HG03139 (cell line): ENCODE measurements around the gene SLC24A3.

Source experiments
- ATAC-seq: cut with Tn5 transposase; IDR thresholded peaks from one replicate; pipeline ENCODE4 v1.9.1; 2021; ENCODE audit not compliant: unreplicated experiment

SLC24A3 gene

DNA sequence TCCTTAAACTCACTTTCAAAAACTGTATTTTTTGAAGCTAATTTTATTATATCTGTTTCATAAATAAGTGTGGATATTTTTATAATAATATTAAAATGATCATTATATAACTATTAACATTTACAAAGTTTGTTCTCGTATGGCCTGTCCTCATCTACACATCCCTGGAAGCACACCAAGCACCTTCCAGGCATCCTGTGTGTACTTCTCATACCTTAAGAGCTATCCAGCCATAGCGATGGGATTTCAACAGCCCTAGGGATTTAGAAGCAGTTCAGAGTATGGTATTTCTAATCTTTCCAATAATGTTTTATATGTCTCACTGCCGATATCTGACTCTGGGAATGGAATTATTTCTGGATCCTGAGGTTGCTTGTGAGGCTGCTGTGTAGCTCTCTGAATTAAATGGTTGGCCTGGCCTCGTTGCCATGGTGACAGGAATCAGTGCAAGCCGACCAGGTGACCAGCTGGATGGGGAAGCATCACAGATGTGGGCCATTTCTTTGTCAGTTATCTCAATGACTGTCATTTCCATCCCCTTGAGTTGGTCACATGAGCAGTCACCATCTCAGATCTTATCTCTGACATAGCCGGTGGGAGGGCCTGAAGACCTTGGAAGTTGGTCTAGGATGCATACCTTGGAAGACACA, 280.4 kb downstream of the SLC24A3 start:
- ATAC-seq = no peak

DNA sequence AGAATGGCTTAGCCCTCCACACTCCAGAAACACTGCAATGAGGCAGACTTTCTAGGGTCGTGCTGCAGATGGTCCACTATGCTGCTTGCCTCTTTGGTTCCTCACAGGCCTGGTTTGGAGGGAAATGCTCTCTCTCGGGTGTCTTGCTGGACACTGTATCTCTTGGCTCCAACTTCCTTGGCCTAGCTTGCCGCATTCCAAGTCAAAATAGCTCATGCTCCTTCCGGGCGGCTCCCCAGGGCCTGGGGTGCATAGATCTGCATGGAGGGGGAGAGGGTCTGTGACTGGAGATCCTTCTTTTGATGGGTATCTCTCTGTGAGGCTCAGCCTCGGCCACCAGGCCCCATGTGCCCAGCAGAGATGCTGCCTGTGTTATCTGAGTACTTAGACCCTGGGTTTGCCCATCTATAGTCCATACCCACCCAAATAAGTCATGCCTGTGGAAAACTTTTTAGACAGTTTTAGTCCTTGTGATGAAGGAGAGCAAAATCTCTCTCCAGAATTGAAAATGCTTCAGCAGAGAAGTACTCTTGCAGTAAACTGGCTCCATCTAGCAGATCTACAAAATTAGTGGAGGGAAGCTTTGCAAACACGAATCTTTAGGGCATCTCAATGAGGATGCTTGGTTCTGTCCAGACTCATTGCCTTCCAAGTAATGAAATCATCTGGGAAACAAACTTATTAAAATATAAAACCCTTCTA, 281.5 kb downstream of the SLC24A3 start:
- no peak for ATAC-seq

DNA sequence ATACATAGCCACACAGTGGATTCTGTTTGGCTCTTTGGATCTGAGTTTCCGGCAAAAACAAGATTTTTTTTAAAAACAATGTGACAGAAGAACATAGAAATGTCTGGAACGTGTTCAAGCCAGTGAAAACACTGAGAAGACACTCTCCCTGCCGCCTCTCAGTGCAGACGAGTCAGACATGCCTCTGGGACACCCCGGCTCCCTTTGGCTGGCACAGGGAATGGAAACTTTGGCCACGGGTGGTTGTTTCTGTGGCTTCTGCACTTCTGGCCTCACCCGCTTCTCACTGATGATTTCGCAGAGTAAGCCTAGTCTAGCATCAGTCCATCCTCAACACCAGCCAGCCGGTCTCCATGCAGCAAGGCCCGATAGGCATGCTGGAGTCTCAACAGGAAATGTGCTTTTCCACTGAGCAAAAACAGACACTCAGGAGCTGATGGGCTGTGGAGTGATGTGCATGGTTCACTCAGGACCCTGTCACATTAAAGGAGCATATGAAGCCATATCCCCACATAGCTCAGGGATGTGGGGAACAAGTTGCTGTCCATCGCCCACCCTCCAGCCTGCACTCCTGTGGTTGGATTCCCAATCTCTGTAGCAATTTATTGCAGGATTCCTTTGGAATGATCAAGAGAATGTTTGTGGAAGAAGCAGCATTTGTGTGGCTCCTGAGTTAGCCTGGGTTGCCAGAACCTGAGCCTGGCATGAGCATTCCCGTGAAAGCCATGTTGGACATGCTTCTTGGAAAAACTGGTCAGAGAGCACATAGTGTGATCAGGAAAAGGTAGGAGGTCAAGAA, 283.7 kb downstream of the SLC24A3 start:
- ATAC-seq = no peak

DNA sequence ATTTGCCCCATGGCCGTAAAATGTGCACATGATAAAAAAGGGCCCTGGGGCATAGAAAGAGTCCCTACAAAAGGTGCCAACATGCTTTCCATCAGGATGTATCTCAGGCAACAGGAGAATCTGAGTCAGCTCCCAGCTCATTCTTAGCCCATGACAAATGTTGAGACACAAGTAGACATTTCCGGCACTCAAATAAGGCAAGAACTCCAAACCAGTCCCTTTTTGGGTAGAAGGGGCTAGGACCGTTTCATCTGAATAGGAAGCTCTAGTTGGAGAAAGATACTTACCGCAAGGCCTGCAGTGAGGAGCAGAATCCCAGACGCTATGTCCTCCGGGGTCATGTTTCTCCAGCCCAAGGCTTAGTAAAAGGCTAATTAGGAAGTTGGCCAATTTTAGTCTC, 284.6 kb downstream of the SLC24A3 start:
- ATAC-seq = no peak

DNA sequence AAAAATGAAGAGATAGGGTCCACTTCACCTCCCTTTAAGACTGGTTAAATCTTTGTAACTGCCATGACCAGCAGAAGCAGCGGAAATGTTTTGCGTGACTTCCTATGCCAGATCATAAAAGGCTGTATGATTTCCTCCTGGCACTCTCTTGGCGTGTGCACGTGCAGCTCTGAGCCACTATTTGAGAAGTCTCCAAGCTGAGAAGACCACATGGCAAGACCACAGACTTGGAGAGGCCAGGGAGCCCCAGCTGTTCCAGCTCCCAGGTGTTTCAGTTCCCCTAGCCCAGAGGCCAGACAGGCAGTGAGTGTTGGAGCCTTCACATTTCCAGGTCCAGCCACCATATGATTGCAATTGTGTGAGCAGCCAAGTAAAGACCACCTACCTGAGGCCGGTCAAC, 286.3 kb downstream of the SLC24A3 start:
- ATAC-seq = no peak

DNA sequence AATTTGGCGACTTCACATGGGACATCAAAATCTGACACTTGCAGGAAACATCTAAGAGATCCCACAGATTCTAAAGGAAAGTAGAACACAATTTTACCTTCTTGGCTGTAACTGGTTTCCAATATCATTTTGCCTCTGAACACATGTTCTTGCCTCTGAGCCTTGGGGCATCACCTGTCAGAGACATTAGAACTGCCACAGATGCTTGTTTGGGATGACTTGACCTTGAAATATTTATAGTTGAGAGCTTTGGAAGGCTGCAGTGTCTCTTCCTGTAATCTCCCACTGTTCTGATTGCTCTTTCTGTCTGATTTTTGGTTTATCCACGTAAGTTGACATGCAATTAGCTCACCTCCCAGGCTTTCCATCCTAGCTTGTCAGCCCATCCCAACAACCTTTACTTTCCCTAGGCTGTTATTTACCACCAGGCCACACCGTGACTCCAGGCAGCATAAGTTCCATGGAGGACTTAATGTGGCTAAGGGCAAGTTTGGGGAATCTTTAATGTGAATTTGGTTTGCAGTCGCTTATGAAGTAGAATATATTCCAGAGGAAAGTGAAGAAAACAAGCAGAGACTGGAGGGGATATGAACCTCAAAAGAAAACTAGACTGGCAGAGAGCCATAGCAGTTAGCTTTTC, 289.2 kb downstream of the SLC24A3 start:
- no peak for ATAC-seq

DNA sequence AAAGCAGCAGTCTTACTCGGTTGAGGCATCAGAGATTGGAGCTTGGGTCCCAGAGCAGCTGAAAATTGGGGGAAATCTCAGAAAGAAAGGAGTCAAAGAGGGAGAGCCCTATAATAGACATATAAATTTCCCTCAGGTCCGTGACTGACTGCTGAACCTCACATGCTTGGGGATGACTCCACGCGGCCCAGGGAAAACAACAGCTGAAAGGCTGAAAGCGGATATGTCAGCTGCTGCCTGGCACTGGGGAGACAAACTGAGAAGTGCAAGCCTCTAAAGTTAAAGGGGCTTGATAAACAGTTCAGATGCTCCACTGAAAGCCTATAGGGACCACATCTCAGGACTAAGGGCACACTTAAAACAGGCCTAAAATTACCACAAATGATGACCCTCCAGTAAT, 289.7 kb downstream of the SLC24A3 start:
- ATAC-seq = no peak

DNA sequence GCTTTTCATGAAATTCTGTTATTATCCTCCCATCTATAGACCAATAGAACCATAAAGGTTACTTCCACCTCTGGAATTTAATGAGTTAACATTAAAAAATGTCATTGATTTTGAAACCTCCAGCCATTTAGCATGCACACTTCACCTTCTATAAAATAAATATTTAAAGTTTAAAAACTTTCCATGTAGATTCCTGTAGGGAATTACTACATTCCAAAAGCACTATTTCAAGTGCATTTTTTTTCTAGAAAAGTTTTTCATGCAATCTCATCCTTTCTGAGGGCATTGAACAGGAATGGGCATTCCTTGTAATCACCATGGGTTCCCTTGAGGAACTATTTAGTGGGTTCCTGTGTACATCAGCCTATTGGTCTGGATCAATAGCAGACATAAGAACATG, 291.8 kb downstream of the SLC24A3 start:
- ATAC-seq = no peak

DNA sequence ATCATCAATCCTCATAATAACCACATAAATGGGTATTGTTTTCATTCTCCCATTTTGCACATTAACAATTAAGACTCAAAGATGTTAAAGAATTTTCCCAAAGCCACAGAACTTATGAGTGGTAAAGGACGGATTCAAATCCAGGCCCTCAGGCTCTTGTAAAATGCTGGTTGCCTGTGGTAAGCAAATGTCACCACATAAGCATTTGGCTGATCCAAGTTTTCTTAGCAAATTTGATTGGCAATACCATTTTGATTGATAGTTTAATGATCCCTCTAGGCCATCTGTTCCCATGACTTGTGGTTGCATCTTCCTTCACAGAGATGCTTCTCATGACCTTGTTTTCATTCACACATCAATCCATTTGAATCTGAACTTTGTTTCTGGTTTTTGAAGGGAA, 293.6 kb downstream of the SLC24A3 start:
- no peak for ATAC-seq

DNA sequence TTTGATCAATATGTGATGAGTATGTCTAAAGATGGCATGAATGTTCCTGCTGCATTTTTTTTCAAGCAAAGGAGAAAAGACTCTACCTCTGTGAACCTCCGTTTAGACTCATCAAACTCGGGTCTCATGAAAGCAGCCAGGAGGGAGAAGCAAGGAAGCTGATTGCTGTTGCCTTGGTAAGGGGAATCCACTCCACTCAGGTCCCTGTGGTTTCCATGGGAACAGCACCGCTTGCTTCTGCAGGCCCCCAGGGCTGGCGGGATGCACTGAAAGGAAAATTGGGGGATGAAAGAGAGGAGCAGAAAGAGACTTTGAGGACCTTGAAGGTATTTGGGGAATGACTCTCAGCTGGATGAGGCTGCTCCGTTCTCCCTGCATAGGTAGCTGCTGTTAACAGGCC, 296.0 kb downstream of the SLC24A3 start:
- no peak for ATAC-seq

DNA sequence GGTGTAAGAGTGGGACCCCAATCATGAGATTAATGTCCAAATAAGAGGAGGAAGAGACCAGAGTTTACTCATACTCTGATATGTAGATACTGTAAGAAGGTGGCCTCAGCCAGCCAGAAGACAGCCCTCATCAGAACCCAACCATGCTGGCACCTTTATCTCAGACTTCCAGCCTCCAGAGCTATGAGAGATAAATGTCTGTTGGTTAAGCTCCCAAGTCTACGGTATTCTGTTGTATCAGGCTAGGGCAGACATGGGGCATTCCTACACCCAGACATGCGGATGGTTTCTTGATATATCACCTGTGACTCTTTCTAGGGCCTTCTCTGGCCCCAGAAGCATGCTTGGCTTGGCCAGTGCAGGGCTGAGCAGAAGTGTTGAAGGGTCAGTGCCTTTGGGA, 298.2 kb downstream of the SLC24A3 start:
- ATAC-seq = no peak

DNA sequence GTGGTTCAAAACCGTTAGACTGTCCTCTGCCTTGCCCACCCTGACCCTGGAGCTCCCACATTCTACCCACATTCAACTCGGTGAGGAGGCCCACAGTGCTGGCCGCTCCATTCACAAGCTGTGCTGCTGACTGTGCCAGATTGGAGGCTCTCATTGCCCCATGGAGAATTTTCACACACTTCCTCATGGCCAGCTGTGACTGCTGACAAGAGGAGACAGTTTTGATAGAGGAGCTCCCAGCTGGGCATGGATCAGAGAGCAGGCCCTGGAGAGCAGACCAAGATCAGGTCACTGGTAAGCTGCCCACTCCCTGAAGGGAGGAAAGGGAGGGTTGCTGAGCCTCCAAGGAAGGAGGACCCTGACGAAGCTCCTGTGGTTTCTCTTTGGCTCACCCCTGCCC, 299.5 kb downstream of the SLC24A3 start:
- no peak for ATAC-seq

DNA sequence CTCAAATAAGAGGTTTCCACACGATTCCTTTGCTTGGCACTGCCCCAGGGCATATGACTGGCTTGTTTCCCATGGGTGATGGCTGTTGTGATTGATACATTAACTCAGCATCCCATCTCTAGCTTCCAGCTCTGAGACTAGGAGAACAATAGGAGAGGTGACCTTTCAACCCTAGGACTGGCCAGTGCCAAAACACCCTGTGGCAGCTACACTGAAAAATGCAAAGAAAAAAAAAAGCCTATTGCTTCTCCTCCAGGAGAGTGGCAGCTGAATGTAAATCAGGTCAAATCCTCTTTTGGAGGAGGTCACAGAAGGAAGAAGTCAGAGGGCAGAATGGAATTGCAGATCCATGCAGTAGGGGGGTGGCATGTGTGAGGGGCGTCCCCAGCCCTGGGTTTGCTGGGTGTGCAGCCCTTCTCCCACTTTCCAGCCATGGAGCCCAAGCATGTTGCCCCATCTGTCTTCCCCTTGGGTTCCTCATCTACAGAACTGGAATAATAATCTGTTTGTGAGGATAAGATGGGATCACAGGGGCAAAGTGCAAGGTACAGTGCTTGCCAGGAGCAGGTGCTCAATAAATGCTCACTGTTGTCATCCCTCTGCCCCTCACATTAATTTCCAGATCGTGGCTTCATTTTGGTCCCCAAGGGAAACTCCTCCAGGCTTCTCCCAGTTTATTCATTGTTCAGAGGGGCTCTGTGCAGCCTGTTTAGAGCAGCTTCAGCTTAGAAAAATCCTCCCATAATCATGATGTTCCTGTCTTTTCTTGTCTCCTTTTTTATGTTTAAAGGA, 300.6 kb downstream of the SLC24A3 start:
- ATAC-seq = no peak

DNA sequence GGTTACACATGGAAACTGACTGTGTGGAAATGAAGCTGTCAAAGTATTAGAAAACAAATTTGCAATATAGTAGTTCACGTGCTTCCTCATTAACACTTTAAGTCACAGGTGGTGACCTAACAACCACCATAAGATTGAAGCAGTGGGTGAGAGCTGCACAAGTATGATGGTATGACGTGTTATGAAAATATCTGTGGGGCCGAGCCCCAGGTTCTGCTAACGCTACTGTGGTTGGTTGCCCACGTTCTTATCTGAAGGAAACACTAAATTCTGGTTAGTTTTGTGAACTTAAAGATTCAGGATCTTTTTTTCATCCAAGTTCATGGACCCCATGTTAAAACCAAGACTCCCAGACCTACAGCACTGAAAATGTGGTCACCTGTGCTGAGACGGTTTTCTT, 302.6 kb downstream of the SLC24A3 start:
- ATAC-seq = no peak

DNA sequence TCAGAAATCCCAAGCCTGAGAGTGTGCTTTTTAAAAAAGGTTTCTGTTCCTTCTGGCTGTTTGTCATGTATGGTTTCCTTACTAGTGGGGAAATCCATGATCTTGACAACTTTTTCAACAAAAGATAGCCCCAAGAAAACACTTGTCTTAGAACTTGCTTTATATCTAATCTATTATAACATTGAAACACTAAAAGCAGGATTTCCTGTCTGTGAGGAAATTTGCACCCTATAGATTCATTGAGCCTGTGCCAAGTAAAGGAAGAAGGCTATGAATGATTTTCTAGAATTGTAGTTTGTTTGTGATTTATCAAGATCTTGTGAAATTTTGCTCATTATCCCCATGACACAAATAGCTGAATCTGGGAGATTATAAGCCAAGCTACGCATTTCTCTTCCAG, 307.0 kb downstream of the SLC24A3 start:
- no peak for ATAC-seq

DNA sequence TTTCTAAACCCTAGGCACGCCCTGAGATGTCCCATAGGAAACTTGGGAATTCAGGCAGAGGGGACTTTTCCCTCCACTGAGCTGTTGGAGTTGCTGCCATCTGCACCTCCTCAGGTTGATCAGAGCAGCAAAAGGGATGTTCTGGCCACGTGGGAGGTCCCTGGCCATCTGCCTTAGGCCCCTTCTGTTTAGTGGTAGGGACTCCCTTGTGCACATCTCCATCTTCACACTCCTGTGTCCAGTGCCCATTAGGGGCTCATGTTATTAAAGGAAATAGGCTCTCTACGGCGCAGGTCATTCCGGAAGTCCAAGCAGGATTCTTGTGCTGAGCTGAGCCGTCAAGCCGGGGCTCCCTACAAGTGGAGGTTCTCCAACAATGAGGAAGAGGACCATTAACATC, 307.8 kb downstream of the SLC24A3 start:
- no peak for ATAC-seq

DNA sequence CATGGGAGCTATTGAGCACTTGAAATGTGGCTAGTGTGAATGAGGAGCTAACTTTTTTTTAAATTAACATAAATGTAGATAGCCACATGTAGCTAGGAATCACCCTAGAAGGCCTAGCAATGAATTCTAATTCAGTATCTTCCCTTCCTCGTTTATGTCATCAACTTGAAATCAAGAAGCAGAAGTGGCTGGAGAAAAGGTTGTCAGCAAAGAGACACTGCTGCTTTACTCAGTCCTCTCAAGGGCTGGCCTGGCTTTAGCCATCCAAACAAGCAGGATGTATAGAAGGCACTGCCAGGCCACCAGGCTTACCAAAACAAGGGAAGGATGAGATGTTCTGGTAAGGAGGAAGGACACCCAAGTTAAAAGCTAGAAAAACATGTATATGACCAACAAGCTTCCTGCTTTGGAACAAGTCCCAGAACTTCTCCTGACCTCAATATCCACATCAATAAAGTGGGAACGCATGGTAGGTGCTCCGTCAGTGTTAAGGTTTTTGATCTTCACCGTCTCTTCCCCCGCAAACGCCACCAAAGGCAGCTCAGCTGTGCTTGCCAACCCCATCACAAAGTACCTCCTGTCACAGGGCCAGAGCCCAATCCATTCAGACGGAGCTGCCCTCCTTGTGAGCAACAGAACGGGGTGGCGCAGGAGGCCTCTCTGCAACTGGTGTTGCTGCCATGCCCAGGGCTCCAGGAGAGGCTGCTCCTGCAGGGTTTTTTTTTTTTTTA, 309.8 kb downstream of the SLC24A3 start:
- no peak for ATAC-seq

DNA sequence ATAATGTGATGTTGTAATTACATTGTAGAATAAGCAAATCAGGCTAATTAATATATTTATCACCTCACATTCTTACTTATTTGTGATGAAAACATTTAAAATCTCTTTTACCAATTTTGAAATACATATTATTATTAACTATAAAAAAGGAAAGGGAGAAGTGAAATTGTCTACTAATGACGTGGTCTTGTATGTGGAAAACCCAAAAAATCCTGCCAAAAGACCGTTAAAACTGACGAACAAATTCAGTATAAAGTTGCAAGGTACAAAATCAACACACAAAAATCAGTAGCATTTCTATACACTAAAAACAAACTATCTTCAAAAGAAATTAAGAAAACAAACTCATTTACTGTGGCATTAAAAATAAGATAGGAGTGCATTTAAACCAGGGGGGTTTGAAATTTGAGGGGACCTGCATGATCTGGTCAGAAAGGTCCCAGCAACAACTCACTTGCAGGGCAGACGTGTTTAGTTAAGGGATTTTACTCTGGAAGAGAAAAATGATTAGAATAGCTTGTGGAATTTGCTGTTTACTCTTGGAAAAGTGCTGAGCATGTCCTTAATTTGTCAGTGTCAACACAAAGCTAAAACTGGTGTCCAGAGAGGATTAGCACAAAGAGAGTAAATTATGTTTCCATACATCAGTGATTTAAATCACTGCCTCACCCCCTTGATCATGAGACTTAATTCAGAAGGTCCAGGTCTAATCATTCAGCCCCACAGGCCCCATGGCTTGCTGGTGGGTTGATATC, 310.6 kb downstream of the SLC24A3 start:
- ATAC-seq = no peak

DNA sequence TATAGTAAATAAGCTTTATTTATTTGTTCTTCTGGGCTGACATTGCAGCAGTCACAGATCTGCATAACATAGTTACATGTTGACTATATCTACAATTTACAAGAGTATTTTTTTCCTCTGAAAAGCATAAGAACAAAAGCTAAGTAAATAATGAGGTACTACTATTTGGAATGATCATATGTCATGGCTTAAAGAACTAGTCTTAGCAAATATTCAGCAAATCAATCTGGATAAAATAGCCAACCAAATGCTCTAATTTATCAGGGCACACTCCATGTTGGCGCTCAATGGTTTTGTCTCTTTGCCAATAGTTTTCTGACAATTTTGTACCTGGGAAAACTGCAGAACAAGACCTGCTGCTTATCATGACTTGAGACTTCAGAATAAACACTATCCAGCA, 312.2 kb downstream of the SLC24A3 start:
- no peak for ATAC-seq

DNA sequence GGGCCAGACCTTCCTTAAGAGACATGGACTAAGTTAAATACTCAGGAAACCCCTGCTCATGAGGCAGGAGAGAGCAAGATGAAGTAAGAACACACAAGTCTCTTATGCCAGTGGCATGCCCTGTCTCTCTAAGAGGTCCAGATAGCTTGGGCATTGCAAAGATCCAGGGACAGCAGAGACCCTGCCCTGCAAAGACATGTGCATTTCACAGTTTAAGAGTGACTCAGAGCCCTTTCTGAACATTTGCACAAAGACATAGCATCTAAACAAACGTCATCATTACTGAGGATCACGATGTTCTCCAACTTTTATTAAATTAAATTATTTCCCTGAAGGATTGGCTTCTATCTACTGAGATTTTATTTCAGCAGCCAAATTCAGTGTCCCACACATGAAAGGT, 315.1 kb downstream of the SLC24A3 start:
- ATAC-seq = no peak
